HPDE6-E6E7 (cell line): ENCODE data around the gene GCNA.

ENCODE experiments used
- DNase-seq: peaks from one replicate; pipeline ENCODE4 v3.0.0; 2011; ENCODE audit warnings: missing footprints; ENCODE audit errors: extremely low spot score

The GCNA gene

DNA sequence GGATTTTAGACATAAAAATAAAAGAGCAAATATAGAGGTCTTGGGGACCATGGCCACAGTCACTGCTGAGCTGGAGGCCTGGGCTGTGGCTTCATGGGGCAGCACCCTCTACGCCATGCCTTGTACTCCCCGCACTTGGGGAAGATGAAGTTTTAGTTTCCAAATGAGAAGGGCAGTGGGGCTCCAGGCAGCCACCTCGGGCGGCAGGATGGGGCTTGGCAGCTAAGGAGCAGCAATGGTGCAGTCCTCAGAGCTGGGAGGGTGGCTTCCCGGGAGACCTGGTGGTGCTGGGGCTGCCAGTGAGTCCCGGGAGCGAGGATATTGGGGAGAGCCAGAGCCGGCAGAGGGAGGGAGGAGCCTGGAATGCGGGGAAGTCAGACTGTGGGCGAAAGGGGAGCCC is 37.7 kb downstream of the GCNA start:
- no peak for DNase-seq

DNA sequence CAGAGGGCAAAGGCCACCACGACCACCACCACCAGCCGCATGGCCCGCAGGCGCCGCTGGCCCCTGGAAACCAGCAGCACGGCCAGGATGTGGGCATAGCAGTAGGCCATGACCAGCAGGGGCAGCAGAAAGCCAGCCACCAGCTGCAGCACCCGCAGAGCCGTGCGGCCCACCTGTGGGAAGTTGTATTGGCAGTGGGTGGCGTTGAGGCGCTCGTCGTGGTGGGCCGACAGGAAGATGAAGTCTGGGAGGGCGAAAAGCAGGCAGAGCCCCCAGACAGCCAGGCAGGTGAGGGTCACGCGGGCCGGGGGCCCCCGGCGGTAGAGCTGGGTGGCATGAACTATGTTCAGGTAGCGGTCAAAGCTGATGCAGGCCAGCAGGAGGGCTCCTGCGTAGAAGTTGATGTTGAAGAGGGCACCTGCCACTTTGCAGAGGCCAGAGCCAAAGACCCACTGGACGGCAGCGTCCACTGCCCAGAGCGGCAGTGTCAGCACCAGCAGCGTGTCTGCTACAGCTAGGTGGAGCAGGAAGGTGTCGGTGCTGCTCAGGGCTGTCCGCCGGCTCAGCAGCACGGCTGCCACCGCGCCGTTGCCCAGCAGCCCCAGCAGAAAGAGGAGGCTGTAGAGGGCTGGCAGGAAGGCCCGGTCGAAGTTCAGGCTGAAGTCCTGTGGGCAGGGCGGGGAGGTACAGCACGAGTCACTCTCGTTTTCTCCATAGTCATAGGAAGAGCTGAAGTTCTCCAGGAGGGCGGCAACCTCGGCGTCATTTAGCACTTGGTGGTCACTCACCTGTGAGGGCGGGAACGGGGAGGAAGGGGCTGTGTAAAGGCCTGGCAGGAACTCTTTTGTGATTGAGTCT is 38.7 kb downstream of the GCNA start:
- DNase-seq: no peak

DNA sequence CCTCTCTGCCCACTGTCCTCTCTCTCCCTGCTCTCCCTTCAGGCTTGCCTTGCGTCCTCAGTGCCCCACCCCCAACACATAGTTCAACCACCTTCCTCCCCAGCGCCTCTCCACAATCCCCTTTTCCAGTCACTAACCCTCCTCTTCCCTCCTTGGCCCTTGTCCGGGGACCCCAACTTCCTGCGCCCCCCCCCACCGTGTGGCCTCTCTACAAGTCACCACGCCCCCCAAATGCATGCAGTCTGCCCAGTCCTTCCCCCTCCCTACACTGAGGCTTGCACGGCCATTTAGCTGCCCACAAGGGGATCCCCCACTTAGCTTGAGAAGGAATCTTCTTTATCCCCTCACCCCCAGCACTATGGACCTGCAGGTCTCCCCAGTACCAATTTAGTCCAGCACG is 39.5 kb downstream of the GCNA start:
- DNase-seq: no peak

DNA sequence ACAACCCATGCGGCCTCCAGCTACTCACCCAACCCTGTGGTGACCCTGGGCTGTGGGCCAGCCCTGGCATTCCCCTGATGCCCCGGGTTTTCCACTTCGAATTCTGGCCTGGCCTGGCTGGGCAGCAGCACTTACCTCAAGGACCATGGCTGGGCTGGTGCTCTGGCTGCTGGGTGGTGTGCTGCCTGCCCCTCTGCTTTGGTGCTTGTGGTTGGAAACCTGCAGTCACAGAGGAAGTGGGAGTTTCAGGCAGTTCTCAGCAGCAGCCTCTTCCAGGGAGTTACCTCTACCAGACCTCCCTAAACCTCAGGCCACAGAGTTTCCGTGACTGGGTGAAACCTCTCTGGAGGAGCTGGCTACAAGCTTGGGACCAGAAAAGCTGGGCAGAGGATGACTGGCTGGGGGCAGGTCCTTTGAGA is 40.1 kb downstream of the GCNA start, which contains the start of gene CXCR3:
CXCR3 (minus strand) TSS at position 209 of the 419 bp plus-strand sequence; CDS start at position 147, 62 bp downstream.
- no peak for DNase-seq

DNA sequence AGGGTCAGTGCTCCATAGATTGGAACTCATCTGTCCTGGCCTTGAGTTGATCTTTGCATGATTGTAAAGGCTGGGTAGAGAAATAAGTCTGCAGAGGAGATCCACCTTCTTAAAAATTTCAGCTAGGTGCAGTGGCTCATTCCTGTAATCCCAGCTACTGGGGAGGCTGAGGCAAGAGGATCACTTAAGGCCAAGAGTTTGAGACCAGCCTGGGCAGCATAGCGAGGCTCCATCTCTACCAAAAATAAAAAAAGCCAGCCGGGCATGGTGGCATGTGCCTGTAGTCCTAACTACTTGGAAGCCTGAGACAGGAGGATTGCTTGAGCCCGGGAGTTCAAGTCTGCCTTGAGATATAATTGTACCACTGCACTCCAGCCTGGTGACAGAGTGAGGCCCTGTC is 40.5 kb downstream of the GCNA start:
- no peak for DNase-seq

DNA sequence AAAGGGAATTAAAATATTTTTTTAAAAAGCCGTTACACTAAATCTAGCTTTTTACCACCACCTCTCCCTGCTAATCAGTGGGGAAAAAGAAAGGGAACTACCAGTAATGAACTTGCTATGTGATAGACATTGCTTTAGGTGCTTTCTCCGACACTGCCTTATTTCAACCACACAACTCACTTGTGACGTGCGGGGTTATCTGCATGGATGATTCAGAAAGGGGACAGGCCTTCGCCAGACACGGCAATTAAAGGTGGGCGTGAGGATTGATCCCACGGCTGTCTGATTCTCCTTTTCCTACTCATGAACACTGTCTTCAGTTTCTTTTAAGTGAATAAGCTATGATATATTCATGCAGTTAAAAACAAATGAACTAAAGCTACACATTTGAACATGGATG is 41.0 kb downstream of the GCNA start:
- no peak for DNase-seq

DNA sequence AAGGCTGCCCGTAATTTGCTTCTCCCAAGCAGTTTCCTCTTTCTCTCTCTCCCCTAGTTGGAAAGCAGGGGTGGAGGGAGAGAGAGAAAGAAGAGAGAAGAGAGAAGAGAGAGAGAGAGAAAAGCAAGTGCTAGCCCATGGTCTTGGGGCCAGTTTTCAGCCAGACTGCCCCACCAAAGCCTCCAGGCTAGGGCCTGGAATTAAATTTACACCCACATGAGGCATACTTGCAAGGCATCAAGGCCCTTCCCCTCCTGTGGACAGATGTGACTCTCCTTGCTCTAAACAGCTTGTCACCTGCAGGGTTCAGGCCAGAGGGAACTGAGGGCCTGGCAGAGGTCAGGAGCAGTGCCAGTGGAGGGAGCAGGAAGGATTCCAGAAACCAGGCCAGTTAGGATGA is 41.7 kb downstream of the GCNA start:
- DNase-seq: no peak

DNA sequence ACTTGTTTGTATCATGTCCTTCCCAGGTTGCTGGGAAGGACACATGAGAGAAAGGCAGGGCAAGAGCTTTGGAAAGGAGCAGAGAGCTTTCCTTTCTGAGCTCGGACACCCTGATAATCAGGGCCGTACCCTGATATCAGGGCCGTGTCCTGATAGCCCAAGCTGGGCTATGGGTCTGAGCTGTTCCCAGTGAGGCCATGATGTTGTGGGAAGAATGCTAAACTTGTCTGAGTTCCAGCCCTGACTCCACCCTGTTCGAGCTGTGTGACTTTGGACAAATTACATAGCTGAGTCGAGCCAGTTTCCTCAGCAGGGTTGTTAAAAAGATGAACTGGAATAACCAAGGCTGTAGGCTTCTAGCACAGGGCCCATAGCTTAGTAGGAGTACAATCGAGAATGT is 43.4 kb downstream of the GCNA start:
- DNase-seq: no peak

DNA sequence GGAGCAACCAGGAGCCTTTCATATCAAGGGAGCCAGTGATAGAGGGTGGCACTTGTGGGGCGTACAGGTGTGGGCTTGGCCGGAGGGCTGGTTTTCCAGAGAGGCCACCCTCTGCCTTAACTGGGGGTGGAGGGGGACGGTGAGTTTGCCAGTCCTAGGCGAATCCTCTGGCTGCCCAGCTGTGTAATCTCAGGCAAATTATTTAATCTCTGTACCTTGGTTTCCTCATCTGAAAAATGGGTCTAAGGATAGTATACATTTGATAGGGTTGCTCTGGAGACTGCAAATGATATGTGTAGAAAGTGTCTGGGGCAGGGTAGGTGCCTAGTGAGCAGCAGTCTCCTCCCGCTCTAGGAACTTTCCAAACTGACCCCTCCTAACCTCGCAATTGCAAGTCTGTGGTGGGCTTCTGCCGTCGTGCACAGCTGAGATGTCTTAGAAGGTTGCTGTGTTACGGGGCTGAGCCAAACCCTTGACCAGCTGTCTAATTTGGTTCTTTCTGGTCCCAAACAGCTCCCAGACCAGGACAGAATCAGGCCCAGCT is 43.9 kb downstream of the GCNA start:
- no peak for DNase-seq

DNA sequence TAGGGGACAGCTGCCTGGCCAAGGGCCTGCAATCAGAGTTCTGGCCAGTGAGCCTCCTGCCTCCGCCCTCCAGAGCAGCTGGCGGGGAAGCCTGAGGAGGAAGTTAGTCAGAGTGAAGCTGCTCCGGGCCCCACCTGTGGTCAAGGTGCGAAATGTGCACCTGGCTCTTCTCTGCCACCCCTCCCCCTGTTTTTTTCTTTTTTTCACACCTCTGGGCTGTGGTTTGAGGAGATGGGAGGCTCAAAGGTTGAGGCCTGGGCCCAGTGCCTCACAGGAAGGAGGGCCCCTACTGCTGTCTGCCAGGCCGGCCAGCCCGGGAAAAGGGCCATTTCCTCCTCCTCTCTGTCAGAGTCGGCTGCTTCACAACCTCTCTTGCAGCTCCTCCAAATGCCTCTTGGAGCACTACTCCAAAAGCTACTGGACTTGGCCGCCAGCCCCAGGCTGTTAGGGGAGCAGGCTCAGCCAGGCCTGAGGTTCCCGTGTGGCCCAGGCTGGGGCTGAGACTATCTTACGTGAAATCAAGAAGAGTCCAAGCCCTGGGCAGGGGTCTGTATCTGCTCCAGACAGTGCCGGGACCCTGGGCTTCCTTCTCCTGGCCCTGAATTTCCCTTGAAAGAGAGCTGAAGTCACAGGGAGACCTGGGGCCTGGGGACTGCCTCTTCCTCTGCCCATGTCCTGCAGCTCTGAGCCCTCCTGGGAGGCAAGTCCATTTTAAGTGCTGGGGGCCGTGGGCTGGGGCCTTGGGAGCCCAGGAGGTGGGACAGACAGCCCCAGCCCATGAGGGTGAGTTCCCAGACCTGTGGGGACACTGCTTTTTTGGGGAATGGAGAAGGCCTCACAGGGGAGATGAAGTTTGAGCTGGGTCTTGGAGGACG is 44.6 kb downstream of the GCNA start:
- DNase-seq: peak; percentile 52

DNA sequence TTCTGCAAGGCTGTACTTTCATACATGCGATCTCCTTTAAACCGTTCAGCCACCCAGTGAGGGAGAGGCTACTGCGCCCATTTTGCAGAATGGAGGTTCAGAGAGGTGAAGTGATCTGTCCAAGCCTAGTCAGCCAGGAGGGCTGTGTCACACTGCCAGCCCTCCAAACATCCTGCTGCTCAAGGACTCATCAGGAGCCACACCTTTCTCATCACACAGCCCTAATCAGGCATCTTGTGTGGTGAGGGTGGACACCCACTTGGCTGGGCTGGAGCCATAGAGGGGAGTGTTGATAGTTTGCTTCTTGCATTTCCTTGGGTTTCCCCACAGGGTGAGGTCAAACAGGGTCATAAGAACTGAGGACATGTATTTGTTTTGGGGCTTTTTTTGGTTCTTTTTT is 45.5 kb downstream of the GCNA start:
- DNase-seq: no peak

DNA sequence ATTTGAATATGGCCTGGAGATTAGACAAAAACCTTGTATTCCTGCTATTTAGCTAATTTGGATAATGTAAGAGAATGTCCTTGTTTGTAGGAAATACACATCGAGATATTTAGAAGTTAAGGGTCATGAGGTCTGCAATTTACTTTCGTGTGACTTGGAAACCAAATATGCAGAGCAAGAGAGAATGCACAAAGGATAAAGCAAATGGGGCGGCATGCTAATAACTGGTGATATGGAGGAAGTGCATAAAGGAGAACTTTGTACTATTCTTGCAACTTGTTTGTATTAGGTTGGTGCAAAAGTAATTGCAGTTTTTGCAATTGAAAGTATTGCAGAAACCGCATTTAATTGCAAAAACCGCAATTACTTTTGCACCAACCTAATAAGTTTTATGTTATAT is 47.2 kb downstream of the GCNA start:
- DNase-seq: no peak

DNA sequence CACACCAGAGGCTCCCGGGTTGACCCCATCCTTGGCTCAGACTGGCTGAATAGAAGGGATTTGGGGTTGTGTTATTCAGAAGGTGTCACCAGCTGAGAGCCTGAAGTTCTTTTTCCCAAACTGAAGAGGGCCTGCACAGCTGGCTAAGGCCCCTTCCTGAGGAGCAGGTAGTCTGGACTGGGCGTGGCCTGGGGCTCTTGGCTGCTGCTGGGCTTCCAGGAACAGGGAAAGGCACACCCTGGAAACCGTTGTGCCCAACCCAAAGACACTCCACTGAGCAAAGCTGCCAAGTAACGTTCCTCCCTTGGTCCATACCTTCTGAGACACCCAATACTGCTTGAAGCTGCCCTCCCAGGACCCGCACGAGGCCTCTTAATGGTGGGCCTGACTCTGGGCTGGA is 48.3 kb downstream of the GCNA start:
- no peak for DNase-seq

DNA sequence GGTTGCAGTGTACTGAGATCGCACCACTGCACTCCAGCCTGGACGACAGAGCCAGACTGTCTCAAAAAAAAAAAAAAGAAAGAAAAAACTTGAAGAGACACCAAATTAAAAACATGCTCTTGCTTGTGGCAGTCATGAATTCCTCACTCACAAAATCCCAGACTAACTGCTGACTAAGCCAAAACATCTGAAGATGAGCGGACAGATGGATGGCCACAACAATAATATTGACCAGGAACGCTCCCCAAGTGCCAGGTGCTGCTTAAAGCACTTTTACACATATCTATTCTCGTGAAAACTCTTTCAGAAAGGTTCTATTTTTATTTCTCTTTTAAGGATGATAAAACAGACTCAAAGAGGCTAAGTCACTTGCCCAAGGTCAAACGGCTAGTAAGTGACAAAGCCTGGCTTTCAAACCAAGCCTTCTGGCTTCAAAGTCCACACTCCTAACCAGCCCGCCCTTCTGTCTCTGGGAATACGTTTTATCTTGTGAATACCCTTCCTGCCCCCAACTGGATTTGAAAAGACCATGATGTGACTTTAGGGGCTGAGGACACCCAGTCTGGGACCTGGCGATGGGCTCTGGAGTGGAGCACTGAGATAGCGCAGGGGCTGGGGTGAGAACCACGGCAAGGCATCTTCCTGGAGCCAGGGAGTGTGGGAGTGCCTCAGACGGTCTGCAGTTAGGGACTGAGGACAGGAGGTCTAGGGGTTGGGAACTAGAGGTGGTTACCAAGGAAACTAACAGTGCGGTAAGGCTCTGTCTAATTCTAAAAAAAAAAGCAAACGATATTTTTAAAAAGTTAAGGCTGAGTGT is 49.6 kb downstream of the GCNA start:
- DNase-seq: no peak

DNA sequence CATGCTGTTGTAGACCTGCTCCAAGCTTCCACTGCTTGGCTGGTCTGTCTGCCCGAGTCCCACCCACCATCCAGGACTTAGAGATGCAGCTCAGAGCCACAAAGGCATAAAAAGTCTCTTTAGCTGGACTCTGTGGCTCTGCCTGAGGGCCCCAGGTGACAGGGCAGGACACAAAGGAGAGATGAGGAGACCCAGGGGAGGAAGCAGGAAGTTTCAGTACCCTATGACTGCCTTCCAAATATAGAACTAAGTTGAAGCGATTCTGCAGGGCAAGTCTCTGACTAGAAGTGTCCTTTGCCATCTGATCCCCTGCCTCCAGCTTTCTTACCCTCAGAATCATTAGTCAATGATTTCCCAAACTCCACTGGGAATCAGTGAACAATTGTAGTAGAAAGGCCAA is 51.2 kb downstream of the GCNA start:
- no peak for DNase-seq

DNA sequence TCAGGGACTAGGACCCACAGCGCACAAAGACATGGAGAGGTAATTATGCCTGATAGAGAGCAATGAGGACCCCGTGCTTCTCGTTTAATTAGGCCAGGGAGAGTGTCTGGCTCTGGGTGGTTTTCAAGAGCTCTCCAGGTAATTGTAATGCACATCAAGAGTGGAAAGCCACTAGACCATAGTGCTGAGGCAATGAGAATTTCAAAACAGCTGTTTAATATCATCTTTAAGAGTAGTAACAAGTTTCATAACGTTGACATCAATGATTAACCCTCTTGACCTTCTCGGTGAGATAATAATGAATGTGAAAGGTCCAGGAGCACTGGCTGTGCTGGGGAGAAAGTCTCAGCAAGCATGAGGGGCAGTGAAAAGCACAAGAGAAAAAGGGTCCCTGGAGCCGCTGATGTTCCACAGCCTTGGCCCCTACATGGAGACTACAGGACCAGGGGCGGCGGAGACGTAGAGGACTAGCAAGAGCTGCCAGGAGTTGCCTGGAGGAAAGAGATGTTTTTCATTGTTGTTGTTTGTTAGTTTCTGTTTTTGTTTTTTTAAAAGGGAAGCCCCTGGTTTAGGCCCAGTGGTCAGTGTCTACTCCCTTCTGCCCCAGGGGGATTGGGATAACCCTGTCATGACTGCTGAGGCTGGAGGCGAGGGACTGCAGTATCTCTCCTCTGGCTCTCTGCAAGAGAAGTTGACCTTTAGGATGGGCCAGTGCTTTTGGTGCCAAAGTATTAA is 54.9 kb downstream of the GCNA start:
- DNase-seq: no peak

DNA sequence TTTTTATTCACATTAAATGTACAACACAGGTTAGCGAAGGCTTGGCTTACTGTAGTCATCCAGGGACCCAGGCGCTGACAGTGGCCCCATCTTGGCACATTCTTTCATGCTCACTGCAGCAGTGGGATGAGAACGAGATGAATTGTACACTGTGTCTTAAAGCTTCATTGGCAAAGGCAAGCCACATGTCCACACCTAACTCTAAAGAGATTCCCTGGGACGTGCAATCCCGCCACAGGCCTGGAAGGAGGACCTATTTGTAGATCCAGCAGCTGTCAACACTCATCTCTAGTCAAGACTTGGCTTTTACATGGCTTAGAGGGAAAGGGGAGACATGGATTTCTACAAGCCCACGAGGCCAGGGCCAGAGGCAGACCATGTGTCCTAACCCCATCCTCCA is 56.1 kb downstream of the GCNA start:
- no peak for DNase-seq

DNA sequence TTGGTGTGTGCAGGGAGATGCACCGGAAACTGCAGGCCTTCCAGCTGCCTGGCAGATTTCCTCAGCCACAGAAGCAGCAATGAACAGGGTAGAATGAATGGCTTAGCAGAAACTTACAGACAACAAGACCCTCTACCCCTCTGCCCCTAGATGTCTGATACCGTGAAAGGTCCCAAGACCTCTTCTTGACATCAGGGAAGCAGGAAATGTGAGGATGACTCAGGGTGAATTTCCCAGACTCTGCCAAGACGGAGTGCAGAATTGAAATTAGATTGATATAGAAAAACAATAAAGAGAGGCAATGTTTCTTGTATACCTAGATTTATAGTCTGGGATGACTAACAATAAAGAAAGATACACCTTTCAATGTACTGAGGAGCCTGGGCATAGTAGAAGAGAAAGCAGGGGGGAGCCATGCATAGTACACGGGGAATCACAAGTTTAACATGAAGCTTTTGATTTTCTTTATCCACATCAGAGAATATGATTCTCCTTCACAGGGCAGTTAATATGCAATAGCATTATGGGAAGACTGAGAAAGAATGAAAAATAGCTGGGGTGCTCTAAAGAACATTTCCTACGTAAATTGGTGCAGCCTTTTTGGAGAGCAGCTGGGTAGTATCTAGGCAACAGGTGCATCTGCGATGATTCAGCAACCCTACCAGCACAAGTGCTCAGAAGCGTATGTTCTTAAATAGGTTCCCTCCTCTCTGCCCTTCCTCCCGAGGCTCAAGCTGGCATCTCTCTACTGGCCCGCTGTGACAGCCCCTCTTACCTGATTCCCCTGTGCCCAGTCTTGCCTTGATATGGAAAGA is 58.4 kb downstream of the GCNA start:
- no peak for DNase-seq

DNA sequence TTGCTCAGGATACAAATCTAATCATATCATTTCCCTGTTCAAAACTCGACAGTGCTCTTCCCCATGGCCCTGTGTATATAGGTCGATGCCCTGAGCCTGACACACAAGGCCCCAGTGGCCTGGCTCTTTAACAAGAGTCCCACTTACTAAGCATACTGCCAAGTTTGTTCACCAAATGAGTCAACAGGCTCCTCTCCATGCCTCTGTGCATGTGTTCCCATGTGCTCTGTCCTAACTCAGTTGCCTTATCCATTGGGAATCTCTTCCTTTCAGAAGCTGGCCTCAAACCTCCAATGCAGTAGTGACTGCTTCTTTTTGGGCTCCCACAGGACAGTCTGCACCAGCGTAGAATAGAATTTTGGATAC is 59.0 kb downstream of the GCNA start:
- no peak for DNase-seq

DNA sequence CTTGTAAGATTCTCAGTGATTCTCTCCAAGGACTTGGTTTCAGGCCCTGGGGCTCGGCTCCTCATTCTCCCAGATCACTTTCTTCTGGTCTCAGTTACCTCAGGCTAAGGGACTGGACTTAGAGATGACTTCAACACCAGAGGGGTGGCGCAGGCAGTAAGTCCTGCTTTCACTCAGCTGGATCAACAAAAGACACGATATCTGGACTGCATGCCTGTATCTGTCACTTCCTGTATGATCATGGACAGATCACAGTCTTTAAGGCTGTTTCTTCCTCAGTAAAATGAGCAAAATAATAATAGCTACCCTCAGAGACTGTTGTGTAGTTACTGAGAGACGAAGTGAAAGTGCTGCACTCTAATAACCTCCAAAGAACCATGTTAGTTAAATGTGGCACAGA is 59.6 kb downstream of the GCNA start:
- DNase-seq: no peak
